CD4-positive, alpha-beta T cell (primary cell): ENCODE measurements around the gene ESR1. TPM values are rescaled to one million over a fixed set of nuclear protein-coding genes. Genes with fewer than 3 reads are reported as not detected.
"Not testable (repeated sequence)": the region's sequence is repeated elsewhere in the genome, so short reads cannot be mapped to it uniquely, and the experiment has no call there.

Experiments
- ATAC-seq: fragments of 200-7000 bp; cut with Tn5 transposase; one replicate; pipeline ENCODE4 v1.10.0; 2022; ENCODE audit warnings: mild to moderate bottlenecking; ENCODE audit not compliant: poor library complexity
- CTCF ChIA-PET: fragments of 350-600 bp; sonication (Branson Sonifier 250); formaldehyde crosslinking; loops from one replicate; lab custom pipeline; 2021; ENCODE audit warnings: antibody characterized with exemption, inconsistent platforms; lab: Charles Lee
- POLR2A ChIA-PET: fragments of 350-600 bp; sonication (Branson Sonifier 250); formaldehyde crosslinking; loops from one replicate; lab custom pipeline; 2021; ENCODE audit warnings: antibody characterized with exemption, inconsistent platforms; lab: Charles Lee
- DNase-seq, 14 experiments: peaks; one replicate each; pipeline ENCODE4 v3.0.0-alpha.2; 2013 to 2020; ENCODE audit warnings: mixed read lengths in 2 of 14
- H3K27ac ChIP-seq, 2 donors: one replicate each; pipeline versions ENCODE4 v1.5.1 to v1.7.0; 2013; ENCODE audit warnings: low read length in 2 of 2, low read depth in 1 of 2, mild to moderate bottlenecking in 1 of 2
- H3K27me3 ChIP-seq, 2 experiments: 1 replicate in 1 of 2; 2 replicates in 1 of 2; pipeline versions ENCODE4 v1.6.1 to v1.7.0; 2013; ENCODE audit warnings: low read length in 2 of 2, control low read depth in 1 of 2, mild to moderate bottlenecking in 1 of 2, moderate library complexity in 1 of 2; ENCODE audit not compliant: insufficient read depth in 2 of 2, control insufficient read depth in 1 of 2
- H3K36me3 ChIP-seq: one replicate; pipeline ENCODE4 v1.6.1; 2013; ENCODE audit warnings: low read length, control low read depth; ENCODE audit not compliant: insufficient read depth
- H3K4me1 ChIP-seq: one replicate; pipeline ENCODE4 v1.6.1; 2013; ENCODE audit warnings: low read length, control low read depth; ENCODE audit not compliant: insufficient read depth
- H3K4me3 ChIP-seq: one replicate; pipeline ENCODE4 v1.5.1; 2013; ENCODE audit warnings: mild to moderate bottlenecking, low read length, moderate library complexity
- H3K9me3 ChIP-seq, 2 experiments: 1 replicate in 1 of 2; 2 replicates in 1 of 2; pipeline versions ENCODE4 v1.6.1 to v1.7.0; 2013; ENCODE audit warnings: low read length in 2 of 2, mild to moderate bottlenecking in 2 of 2, control low read depth in 1 of 2, moderate library complexity in 1 of 2; ENCODE audit not compliant: control insufficient read depth in 1 of 2, insufficient read depth in 1 of 2
- H3K27ac Mint-ChIP-seq: one replicate; pipeline ENCODE4 v1.8.0; 2020; ENCODE audit warnings: mixed read lengths
- H3K27me3 Mint-ChIP-seq: one replicate; pipeline ENCODE4 v1.8.0; 2021; ENCODE audit warnings: mixed read lengths
- H3K36me3 Mint-ChIP-seq: one replicate; pipeline ENCODE4 v1.8.0; 2021; ENCODE audit warnings: low read depth, mixed read lengths
- H3K4me1 Mint-ChIP-seq: one replicate; pipeline ENCODE4 v1.8.0; 2021; ENCODE audit warnings: low read depth, mixed read lengths
- H3K4me3 Mint-ChIP-seq: one replicate; pipeline ENCODE4 v1.8.0; 2020; ENCODE audit warnings: mild to moderate bottlenecking, mixed read lengths
- H3K9me3 Mint-ChIP-seq: one replicate; pipeline ENCODE4 v1.8.0; 2020; ENCODE audit warnings: mixed read lengths
- intact Hi-C, 2 experiments: fragments of 100-400 bp; cut with DNase I in 1 of 2; cut with micrococcal nuclease in 1 of 2; formaldehyde crosslinking; loops; one replicate each; pipeline versions ENCODE4 v1.15.1 to v1.9.0; 2023 to 2025; cut with DNase I, micrococcal nuclease
- total RNA-seq, 174 experiments: library from RNA in 2 of 174; stranded (reverse) in 2 of 174; gene quantifications; one replicate each; pipeline ENCODE4 v1.2.3 and lab custom pipeline; 2021 to 2026
- TF ChIP-seq, protein P1 (sequence below): fragments of 200-600 bp; IDR thresholded peaks from one replicate; pipeline ENCODE4 v1.8.0; 2022; ENCODE audit warnings: antibody characterized with exemption, mild to moderate bottlenecking

Gene ESR1
- total RNA-seq, 2 experiments from 2014 or later, result 2.6 to 2.8 TPM

- no peaks in the 10 kb centered on the region for H3K4me1 ChIP-seq
- no peaks in the 10 kb centered on the region for H3K27me3 ChIP-seq
- no peak overlapping the region for H3K27ac Mint-ChIP-seq
- peaks cover 93% of the 10 kb centered on the region for H3K36me3 ChIP-seq
- no peaks in the 10 kb centered on the region for H3K4me1 Mint-ChIP-seq
- ATAC-seq (no peak), DNase-seq (no peak)
- H3K27ac ChIP-seq, result no peak overlapping the region
- intact Hi-C loops, result loop anchor here in 1 of 2 experiments (5.0 kb wide), 1 partner anchor 131 kb away; no protein-coding TSS in a partner anchor
- no peaks in the 10 kb centered on the region for H3K9me3 Mint-ChIP-seq
- no peak overlapping the region for H3K4me3 Mint-ChIP-seq
- H3K27me3 Mint-ChIP-seq, result no peaks in the 10 kb centered on the region
- TF ChIP-seq, protein P1, sequence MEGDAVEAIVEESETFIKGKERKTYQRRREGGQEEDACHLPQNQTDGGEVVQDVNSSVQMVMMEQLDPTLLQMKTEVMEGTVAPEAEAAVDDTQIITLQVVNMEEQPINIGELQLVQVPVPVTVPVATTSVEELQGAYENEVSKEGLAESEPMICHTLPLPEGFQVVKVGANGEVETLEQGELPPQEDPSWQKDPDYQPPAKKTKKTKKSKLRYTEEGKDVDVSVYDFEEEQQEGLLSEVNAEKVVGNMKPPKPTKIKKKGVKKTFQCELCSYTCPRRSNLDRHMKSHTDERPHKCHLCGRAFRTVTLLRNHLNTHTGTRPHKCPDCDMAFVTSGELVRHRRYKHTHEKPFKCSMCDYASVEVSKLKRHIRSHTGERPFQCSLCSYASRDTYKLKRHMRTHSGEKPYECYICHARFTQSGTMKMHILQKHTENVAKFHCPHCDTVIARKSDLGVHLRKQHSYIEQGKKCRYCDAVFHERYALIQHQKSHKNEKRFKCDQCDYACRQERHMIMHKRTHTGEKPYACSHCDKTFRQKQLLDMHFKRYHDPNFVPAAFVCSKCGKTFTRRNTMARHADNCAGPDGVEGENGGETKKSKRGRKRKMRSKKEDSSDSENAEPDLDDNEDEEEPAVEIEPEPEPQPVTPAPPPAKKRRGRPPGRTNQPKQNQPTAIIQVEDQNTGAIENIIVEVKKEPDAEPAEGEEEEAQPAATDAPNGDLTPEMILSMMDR, result no peak
- no peak overlapping the region for H3K4me3 ChIP-seq
- no peaks in the 10 kb centered on the region for H3K9me3 ChIP-seq
- H3K36me3 Mint-ChIP-seq, result peaks cover 96% of the 10 kb centered on the region
- CTCF ChIA-PET, result no interaction called here
- POLR2A ChIA-PET, result interaction anchor here (0.8 kb wide), 1 partner anchor 10 kb away, joined by 3 read pairs; no protein-coding TSS in a partner anchor
Observed at GRCh38 chr6:152136449-152136825, 329.0 kb downstream of the ESR1 start.

GRCh38 chr6:152138344-152138743, 330.9 kb downstream of the ESR1 start:
- DNase-seq, CTCF ChIA-PET, H3K9me3 Mint-ChIP-seq, H3K9me3 ChIP-seq, H3K27me3 Mint-ChIP-seq, H3K27ac ChIP-seq, H3K4me3 Mint-ChIP-seq, H3K4me1 ChIP-seq, ATAC-seq, H3K4me1 Mint-ChIP-seq, H3K4me3 ChIP-seq, H3K27me3 ChIP-seq: not testable (repeated sequence)
- H3K27ac Mint-ChIP-seq, result peak overlapping the region; percentile 43
- POLR2A ChIA-PET, result interaction anchor here (1.0 kb wide), 1 partner anchor 47 kb away, joined by 4 read pairs; no protein-coding TSS in a partner anchor
- peaks cover 89% of the 10 kb centered on the region for H3K36me3 Mint-ChIP-seq
- intact Hi-C loops, result loop anchor here in 1 of 2 experiments (5.0 kb wide), 1 partner anchor 129 kb away; no protein-coding TSS in a partner anchor
- peaks cover 92% of the 10 kb centered on the region for H3K36me3 ChIP-seq

- DNase-seq, result no peak
- no peaks in the 10 kb centered on the region for H3K9me3 Mint-ChIP-seq
- Histone ChIP-seq H3K36me3 (peaks cover 91% of the 10 kb centered on the region), H3K27me3 (no peaks in the 10 kb centered on the region), H3K4me1 (no peaks in the 10 kb centered on the region), H3K9me3 (no peaks in the 10 kb centered on the region), H3K4me3 (no peak overlapping the region), H3K27ac (no peak overlapping the region)
- intact Hi-C loops, result no loop called here
- H3K4me1 Mint-ChIP-seq, result no peaks in the 10 kb centered on the region
- H3K27ac Mint-ChIP-seq, result no peak overlapping the region
- H3K36me3 Mint-ChIP-seq, result peaks cover 86% of the 10 kb centered on the region
- ATAC-seq, result no peak
- no peak overlapping the region for H3K4me3 Mint-ChIP-seq
- ChIA-PET CTCF (no interaction called here), POLR2A (no interaction called here)
- H3K27me3 Mint-ChIP-seq, result no peaks in the 10 kb centered on the region
- TF ChIP-seq, protein P1, result no peak
Observed at GRCh38 chr6:152142105-152142504, 334.6 kb downstream of the ESR1 start.

GRCh38 chr6:152143359-152143758, 335.9 kb downstream of the ESR1 start:
- POLR2A ChIA-PET, result interaction anchor here (2.1 kb wide), 1 partner anchor 41 kb away, joined by 5 read pairs; no protein-coding TSS in a partner anchor
- H3K27me3 Mint-ChIP-seq, result no peaks in the 10 kb centered on the region
- Histone ChIP-seq H3K4me1 (no peaks in the 10 kb centered on the region), H3K4me3 (no peak overlapping the region), H3K36me3 (peaks cover 95% of the 10 kb centered on the region), H3K9me3 (no peaks in the 10 kb centered on the region), H3K27me3 (no peaks in the 10 kb centered on the region), H3K27ac (no peak overlapping the region)
- DNase-seq, result no peak
- peaks cover 85% of the 10 kb centered on the region for H3K36me3 Mint-ChIP-seq
- peak overlapping the region; percentile 36 for H3K27ac Mint-ChIP-seq
- no peaks in the 10 kb centered on the region for H3K9me3 Mint-ChIP-seq
- ATAC-seq, result no peak
- CTCF ChIA-PET, result no interaction called here
- TF ChIP-seq, protein P1, result no peak
- H3K4me1 Mint-ChIP-seq, result no peaks in the 10 kb centered on the region
- intact Hi-C loops, result no loop called here
- no peak overlapping the region for H3K4me3 Mint-ChIP-seq
